ENCODE measurements around the gene SSBP4. TPM values are rescaled to one million over a fixed set of nuclear protein-coding genes. Genes with fewer than 3 reads are reported as not detected.

The SSBP4 gene
- total and polyA plus RNA-seq, 2 of the 4 experiments (the other 2 are of a cell fraction) = 14.9 to 39.7 TPM

GRCh38 chr19:18414504-18415177, 4.6 kb upstream of the SSBP4 start (continued):
- TF ChIP-seq CTCF (conservative IDR thresholded peaks at IDR 0.05; ENCODE audit: low read depth, low read length) (no peak), CEBPB (IDR thresholded peaks at IDR 0.05; ENCODE audit: low read depth, low read length) (no peak)
